Hypothalamus (tissue), 51 donors: ENCODE data around the gene NHSL2.

ENCODE experiments used
- DNase-seq, 51 donors: peaks; one replicate each; lab custom pipeline; 2025; lab: John Stamatoyannopoulos, UW

NHSL2 gene

DNA sequence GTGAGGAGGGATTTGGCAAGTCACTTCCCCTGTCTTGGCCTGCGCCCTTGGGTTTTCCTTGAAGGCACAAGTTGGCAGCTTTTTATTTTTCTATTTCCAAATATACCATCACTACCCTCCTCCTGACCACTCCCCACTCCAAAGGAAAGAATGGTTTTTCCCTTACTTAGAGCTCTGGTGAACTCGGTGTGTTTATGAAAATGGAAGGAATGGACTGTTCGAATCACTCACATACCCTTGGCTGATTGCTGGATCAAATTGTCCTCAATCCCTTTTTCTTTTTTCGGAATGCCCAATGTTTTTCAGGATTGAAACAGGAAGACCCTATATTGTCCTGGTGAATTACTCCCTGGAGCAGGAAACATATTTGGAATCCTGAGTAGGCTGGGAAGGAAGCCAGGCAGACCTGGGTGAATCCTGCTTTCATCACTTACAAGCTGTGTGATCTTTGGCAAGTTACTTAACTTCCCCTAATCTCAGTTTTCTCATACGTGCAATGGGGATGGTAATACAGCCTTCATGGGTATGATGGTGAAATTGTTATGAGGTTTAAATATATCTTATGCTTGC is 150.4 kb downstream of the NHSL2 start:
- no peak for DNase-seq

DNA sequence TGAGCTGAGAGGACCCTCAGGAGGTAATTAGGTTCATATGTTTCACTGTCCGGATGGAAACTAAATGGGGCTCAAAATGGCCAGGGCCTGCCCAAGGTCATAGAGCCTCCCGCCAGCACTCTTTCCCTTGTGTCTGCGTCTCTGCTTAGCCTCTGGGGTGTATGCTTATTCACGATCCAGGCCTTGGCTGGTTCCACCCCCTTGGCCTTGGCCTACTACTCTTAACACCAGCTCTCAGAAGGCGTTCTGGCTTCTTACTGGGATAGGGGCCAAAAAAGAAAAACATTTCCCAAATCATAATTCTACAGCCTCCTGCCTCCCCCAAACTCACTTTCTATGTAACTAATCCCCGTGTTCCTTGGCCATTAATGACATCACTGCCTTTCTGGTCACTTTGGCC is 152.3 kb downstream of the NHSL2 start:
- DNase-seq = no peak

DNA sequence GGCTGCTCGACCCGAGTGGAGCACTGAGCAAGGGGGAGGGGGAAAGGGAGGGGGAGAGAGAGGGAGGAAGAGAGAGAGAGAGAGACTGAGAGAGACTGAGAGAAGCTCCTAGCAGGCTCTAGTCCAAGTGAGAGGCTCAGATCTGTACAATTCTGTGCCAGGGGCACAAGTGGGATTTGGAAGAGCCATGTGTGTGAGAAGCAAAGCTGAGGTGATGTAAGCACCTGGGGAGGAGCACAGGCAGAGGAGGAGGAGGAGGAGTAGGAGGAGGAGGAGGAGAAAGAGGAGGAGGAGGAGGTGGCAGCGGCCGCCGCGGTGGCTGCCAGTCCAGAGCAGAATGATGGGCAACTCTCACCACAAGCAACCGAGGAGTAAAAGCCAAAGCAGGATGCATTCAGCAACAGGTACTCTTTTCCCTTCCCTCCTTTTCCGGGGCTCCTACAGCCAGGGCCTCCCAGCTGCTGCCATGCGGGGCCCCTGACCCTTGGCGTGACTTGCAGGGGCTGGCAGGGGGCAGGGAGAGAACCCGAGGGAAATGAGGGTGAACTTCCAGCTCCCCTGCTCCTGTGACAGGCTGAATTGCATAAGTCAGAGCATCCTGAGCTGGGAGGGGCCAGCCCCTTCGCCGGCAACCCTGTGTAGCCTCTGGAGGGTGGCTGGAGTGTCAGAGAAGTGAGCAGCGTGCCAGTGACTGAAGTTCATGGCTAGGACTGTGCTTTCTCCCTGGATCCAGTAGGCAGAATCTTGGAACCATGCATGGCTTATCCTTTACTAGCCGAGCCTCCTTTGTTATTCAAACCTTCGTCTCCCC is 158.9 kb downstream of the NHSL2 start:
- DNase-seq = peak in 2 of 51 donors; percentile 4 to 7

- DNase-seq = no peak
Measured at GRCh38 chrX:72071213-72071612, 160.6 kb downstream of the NHSL2 start.

GRCh38 chrX:72073633-72074032 is 163.0 kb downstream of the NHSL2 start:
- DNase-seq = no peak

DNA sequence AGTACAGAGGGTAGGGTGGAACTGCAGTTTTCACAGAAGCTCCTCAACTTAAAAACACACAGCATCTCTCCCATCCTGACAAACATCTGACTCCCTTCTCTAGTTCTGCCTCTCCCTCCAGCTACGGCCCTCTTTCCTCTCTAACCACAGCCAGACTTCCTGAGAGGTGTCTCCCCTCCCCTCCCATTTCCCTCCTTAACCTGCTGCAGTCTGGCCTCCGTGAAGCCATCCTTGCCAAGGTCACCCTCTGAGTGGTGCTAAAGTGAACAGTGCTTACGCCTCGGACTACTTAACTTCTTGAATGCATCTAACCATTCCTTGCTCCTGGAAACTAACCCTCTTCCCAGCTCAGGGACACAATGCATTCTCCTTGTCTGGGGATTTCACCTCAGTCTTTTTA is 167.8 kb downstream of the NHSL2 start:
- no peak for DNase-seq

DNA sequence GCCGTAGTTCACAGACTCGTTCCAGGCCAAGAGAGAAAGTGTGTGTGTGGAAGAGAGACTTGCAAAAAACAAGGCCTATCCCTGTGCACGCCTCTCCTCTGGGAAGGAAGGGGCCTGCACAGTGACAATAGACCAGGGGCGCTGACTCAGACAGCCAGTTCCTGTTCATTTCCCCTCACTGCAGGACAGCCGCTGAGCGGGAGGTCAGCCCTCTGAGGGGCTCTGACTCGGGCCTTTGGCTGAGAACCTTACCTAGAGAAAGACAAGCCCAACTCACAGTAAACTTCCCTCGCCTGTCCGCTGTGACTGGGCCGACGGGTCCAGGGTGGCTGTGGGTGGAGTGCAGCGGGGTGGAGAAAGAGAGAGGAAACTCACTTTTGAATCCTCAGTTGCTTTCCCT is 169.0 kb downstream of the NHSL2 start:
- no peak for DNase-seq

- DNase-seq = no peak
Measured at GRCh38 chrX:72080150-72080549, 169.5 kb downstream of the NHSL2 start.

DNA sequence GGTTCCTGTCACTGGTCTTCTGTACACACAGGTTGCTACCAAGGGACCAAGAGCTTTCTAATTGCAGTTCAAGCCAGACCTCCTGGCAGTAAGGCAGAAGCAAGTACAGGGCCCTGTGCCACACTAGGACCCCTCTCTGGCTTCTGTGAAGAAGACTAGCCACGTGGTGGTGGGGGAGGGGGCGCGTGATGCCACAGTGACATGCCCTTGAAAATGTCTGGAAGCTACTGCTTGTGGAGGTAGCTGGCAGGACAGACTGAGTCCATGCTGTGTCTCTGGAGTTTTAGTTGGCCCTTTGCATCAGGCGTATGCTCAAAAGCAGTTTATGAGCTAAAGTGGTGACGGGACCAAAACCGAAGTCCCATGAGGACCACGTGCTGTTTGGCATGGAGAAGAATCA is 170.2 kb downstream of the NHSL2 start:
- no peak for DNase-seq

DNA sequence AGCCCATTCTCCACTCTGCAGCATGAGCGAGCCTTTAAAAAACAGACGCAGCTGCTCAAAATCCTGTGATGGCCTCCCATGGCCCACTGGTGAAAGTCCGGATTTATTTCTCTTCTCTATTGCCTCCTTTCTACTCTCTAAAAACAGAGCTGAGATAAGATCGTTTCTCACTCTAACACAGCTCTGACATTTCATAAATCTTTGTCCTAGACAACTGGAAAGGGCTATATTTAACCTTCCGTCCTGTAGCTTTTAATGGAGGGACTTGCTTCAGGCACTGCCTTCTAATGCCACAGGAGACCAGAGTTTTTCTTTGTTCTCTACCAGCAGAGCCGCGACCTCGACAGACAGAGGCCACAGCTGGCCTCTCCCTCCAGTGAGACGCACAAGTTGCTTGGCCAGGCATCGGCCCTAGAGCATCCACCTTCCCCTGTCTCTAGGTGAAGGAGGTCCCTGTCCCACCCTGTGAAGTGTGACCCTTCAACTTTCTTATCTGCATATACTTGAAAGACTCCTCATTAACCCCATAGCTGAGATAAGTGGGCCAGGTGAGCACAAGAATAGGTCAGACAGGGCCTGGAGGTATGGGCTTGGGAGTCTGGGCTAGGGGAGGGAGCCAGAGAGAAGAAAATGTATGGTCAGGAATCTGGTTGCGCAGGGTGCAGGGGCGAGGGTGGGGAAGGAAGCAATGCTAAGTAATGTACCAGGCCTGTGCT is 171.1 kb downstream of the NHSL2 start:
- no peak for DNase-seq

DNA sequence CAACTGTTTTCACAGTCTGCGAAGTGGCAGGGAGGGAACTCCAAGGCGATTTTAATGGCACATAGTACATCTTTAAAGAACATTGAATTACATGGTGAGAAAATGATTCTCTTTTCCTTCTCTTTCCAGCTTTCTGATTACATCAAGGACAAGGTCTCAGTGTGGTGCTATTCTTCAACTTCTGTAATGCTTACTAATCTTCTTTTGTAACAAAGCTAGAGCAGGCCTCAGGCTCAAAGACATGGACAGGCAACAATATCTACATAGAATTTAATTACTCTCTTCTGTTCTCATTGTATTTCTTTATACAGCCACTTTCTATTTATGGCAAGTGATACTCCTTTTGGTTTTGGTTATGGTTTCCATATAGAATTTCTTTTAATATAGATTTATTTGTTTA is 172.6 kb downstream of the NHSL2 start:
- no peak for DNase-seq

GRCh38 chrX:72084114-72084513 is 173.5 kb downstream of the NHSL2 start:
- DNase-seq = no peak

- no peak for DNase-seq
Measured at GRCh38 chrX:72086995-72087394, 176.3 kb downstream of the NHSL2 start.

GRCh38 chrX:72088761-72089160 is 178.1 kb downstream of the NHSL2 start:
- peak in 1 of 51 donors; percentile 10 for DNase-seq

- no peak for DNase-seq
Measured at GRCh38 chrX:72089254-72089653, 178.6 kb downstream of the NHSL2 start.

GRCh38 chrX:72094894-72095293 is 184.2 kb downstream of the NHSL2 start:
- DNase-seq = peak in 13 of 51 donors; percentile 1 to 19 (median 6)

- no peak for DNase-seq
Measured at GRCh38 chrX:72095370-72095769, 184.7 kb downstream of the NHSL2 start.

GRCh38 chrX:72097098-72097497 is 186.5 kb downstream of the NHSL2 start:
- DNase-seq = no peak

DNA sequence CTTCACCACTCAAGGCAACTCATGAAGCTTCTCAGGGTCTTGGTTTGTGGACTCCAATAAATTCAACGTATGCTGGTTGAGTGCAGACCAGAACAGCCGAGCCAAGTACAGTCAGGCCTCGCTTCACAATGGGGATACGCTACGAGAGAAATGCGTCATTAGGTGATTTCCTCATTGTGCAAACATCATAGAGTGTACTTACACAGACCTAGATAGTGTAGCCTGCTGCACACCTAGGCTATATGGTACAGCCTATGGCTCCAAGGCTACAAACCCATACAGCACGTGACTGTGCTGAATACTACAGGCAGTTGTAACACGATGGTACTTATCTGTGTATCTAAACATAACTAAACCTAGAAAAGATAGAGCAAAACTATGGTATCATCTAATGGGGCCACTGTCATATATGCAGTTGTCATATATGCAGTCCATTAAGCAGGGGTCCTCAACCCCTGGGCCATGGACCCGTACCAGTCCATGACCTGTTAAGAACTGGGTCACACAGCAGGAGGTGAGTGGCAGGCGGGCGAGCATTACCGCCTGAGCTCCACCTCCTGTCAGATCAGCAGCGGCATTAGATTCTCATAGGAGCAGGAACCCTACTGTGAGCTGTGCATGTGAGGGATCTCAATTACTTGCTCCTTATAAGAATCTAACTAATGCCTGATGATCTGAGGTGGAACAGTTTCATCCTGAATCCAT is 189.6 kb downstream of the NHSL2 start:
- DNase-seq = no peak

DNA sequence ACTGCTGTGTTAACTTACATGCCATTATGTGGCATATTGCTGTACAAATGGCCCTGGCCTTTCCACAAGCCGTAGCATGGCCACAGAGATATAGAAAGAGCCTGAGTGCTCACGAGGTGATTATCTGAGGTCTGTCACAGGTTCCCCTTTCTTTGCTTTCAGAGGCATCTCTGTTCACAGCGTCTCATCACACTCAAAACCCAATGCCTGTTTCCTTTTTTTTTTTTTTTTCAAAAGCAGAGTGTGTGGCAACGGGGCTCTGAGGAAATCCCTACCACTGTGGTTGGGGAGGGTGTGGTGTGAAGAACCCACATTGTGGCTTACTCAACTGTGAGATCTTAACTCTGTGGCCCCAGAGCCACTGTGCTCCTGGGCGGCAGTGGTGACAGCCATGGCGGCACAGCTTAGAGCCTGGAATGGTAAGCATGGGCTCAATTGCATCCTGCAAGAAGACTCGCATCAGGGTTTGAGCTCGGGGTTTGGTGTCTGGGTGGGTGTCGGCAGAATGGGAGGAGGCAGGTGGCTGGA is 190.2 kb downstream of the NHSL2 start:
- peak in 1 of 51 donors; percentile 2 for DNase-seq

- DNase-seq = no peak
Measured at GRCh38 chrX:72101597-72102037, 191.0 kb downstream of the NHSL2 start.
